ENCODE data around the gene MUSTN1. TPM values are rescaled to one million over a fixed set of nuclear protein-coding genes. Genes with fewer than 3 reads are reported as not detected.
A peak's percentile ranks its signal among the peaks of the same experiment; 100 is the strongest.

MUSTN1 gene
- total RNA-seq, 2 donors from 2014 or later: 3.2 to 4.2 TPM

DNA sequence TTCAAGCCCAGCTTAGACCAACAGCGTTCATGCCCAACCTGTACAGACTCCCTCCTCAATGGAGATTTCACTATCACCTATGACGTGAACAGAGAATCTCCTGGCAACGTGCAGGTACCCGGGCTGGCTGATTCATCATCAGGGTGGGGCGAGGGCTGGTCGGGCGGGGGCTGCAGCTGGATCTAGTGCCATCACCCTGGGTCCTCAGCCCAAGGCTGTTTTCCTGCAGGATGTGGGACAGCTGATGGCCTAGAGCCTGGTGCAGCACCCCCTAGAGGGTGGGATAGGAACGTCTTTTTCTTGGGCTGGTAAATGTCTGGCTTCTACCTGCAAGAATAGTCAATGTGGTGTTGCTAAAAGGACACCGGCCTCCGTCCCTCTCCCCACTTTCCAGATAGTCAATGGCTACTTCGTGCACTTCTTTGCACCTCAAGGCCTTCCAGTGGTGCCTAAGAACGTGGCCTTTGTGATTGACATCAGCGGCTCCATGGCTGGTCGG, 35.8 kb downstream of the MUSTN1 start:
- no peaks in the 10 kb centered on the region for H3K27me3 Mint-ChIP-seq (ENCODE audit: insufficient read depth)
- Histone ChIP-seq H3K4me1 (ENCODE audit: control insufficient read depth, insufficient read depth, low read length) (no peaks in the 10 kb centered on the region), H3K4me3 (ENCODE audit: low read length) (no peak overlapping the region), H3K27ac (ENCODE audit: low read depth, low read length) (no peak overlapping the region), H3K9me3 (ENCODE audit: control insufficient read depth, low read length) (no peaks in the 10 kb centered on the region), H3K36me3 (ENCODE audit: control insufficient read depth, insufficient read depth, low read length) (no peaks in the 10 kb centered on the region), H3K27me3 (ENCODE audit: control insufficient read depth, insufficient read depth, low read length, poor library complexity, severe bottlenecking) (no peaks in the 10 kb centered on the region), H3K9ac (ENCODE audit: extremely low read depth, low read length, poor library complexity, severe bottlenecking) (no peak overlapping the region)
- TF ChIP-seq CTCF (conservative IDR thresholded peaks at IDR 0.05): peak; percentile 85
- H3K4me3 Mint-ChIP-seq: no peak overlapping the region
- peak; percentile 92 for DNase-seq
- H3K4me1 Mint-ChIP-seq: no peaks in the 10 kb centered on the region
- no peaks in the 10 kb centered on the region for H3K36me3 Mint-ChIP-seq (ENCODE audit: low read depth)
- 62 to 78% methylated on average over 9 to 14 of the region's 14 CpGs for WGBS, 2 experiments (ENCODE audit: insufficient coverage in 1 of 2, insufficient read length in 1 of 2)
- H3K9me3 Mint-ChIP-seq: no peaks in the 10 kb centered on the region
- H3K27ac Mint-ChIP-seq: no peak overlapping the region

GRCh38 chr3:52798376-52798977, 36.3 kb downstream of the MUSTN1 start:
- DNase-seq: no peak
- Mint-ChIP-seq H3K9me3 (no peaks in the 10 kb centered on the region), H3K4me1 (no peaks in the 10 kb centered on the region), H3K4me3 (no peak overlapping the region), H3K36me3 (ENCODE audit: low read depth) (no peaks in the 10 kb centered on the region), H3K27ac (no peak overlapping the region), H3K27me3 (ENCODE audit: insufficient read depth) (no peaks in the 10 kb centered on the region)
- Histone ChIP-seq H3K36me3 (ENCODE audit: control insufficient read depth, insufficient read depth, low read length) (no peaks in the 10 kb centered on the region), H3K4me1 (ENCODE audit: control insufficient read depth, insufficient read depth, low read length) (no peaks in the 10 kb centered on the region), H3K27me3 (ENCODE audit: control insufficient read depth, insufficient read depth, low read length, poor library complexity, severe bottlenecking) (no peaks in the 10 kb centered on the region), H3K4me3 (ENCODE audit: low read length) (no peak overlapping the region), H3K9me3 (ENCODE audit: control insufficient read depth, low read length) (no peaks in the 10 kb centered on the region), H3K9ac (ENCODE audit: extremely low read depth, low read length, poor library complexity, severe bottlenecking) (no peak overlapping the region), H3K27ac (ENCODE audit: low read depth, low read length) (no peak overlapping the region)
- TF ChIP-seq CTCF (conservative IDR thresholded peaks at IDR 0.05): no peak
- WGBS, 2 experiments (ENCODE audit: insufficient coverage in 1 of 2, insufficient read length in 1 of 2): 91 to 96% methylated on average over 4 to 10 of the region's 10 CpGs

- H3K4me3 Mint-ChIP-seq: no peak overlapping the region
- Histone ChIP-seq H3K4me3 (ENCODE audit: low read length) (no peak overlapping the region), H3K9ac (ENCODE audit: extremely low read depth, low read length, poor library complexity, severe bottlenecking) (no peak overlapping the region), H3K36me3 (ENCODE audit: control insufficient read depth, insufficient read depth, low read length) (no peaks in the 10 kb centered on the region), H3K4me1 (ENCODE audit: control insufficient read depth, insufficient read depth, low read length) (no peaks in the 10 kb centered on the region), H3K9me3 (ENCODE audit: control insufficient read depth, low read length) (no peaks in the 10 kb centered on the region), H3K27me3 (ENCODE audit: control insufficient read depth, insufficient read depth, low read length, poor library complexity, severe bottlenecking) (no peaks in the 10 kb centered on the region), H3K27ac (ENCODE audit: low read depth, low read length) (no peak overlapping the region)
- no peak for TF ChIP-seq CTCF (conservative IDR thresholded peaks at IDR 0.05)
- no peak overlapping the region for H3K27ac Mint-ChIP-seq
- H3K27me3 Mint-ChIP-seq (ENCODE audit: insufficient read depth): no peaks in the 10 kb centered on the region
- WGBS, 2 experiments (ENCODE audit: insufficient coverage in 1 of 2, insufficient read length in 1 of 2): 91 to 94% methylated on average over 7 to 9 of the region's 9 CpGs
- no peak for DNase-seq
- H3K9me3 Mint-ChIP-seq: no peaks in the 10 kb centered on the region
- H3K36me3 Mint-ChIP-seq (ENCODE audit: low read depth): no peaks in the 10 kb centered on the region
- H3K4me1 Mint-ChIP-seq: no peaks in the 10 kb centered on the region
Measured at GRCh38 chr3:52796411-52796810, 38.4 kb downstream of the MUSTN1 start.
